Duodenal mucosa (tissue), 2 donors: ENCODE data around the gene ATF7.
"Not testable (repeated sequence)": the region's sequence is repeated elsewhere in the genome, so short reads cannot be mapped to it uniquely, and the experiment has no call there.

Source experiments
- H3K27ac ChIP-seq: one replicate; pipeline ENCODE4 v1.7.0; 2013; ENCODE audit warnings: low read depth, low read length
- H3K27me3 ChIP-seq, 2 donors: one replicate each; pipeline ENCODE4 v1.7.0; 2013; ENCODE audit warnings: low read length in 2 of 2, control low read depth in 1 of 2; ENCODE audit not compliant: insufficient read depth in 2 of 2, control insufficient read depth in 1 of 2
- H3K36me3 ChIP-seq, 2 donors: one replicate each; pipeline ENCODE4 v1.7.0; 2013; ENCODE audit warnings: low read length in 2 of 2, control low read depth in 1 of 2; ENCODE audit not compliant: insufficient read depth in 2 of 2, control insufficient read depth in 1 of 2
- H3K4me1 ChIP-seq, 2 donors: one replicate each; pipeline ENCODE4 v1.7.0; 2013; ENCODE audit warnings: low read length in 2 of 2, control low read depth in 1 of 2; ENCODE audit not compliant: insufficient read depth in 2 of 2, control insufficient read depth in 1 of 2
- H3K4me3 ChIP-seq, 2 donors: one replicate each; pipeline ENCODE4 v1.7.0; 2013; ENCODE audit warnings: low read length in 2 of 2, low read depth in 1 of 2
- H3K9ac ChIP-seq, 2 donors: one replicate each; pipeline ENCODE4 v1.7.0; 2013; ENCODE audit warnings: low read length in 2 of 2, low read depth in 1 of 2
- H3K9me3 ChIP-seq, 2 donors: one replicate each; pipeline ENCODE4 v1.7.0; 2013; ENCODE audit warnings: low read length in 2 of 2, control low read depth in 1 of 2; ENCODE audit not compliant: control insufficient read depth in 1 of 2

The ATF7 gene

DNA sequence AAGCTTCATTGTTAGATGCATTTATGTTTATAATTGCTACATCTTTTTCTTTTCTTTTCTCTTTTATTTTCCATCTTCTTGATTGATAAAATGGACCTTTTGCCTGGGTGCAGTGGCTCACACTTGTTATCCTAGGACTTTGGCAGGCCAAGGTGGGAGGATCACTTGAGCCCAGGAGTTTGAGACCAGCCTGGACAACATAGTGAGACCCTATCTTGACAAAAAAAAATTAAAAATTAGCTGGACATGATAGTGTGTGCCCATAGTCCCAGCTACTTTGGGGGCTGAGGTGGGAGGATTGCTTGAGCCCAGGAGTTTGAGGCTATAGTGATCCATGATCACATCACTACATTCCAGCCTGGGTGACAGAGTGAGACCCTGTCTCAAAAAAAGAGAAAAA, 9.5 kb upstream of the ATF7 start:
- not testable (repeated sequence) for H3K9me3 ChIP-seq, H3K27me3 ChIP-seq, H3K9ac ChIP-seq, H3K27ac ChIP-seq, H3K4me3 ChIP-seq, H3K36me3 ChIP-seq, H3K4me1 ChIP-seq

DNA sequence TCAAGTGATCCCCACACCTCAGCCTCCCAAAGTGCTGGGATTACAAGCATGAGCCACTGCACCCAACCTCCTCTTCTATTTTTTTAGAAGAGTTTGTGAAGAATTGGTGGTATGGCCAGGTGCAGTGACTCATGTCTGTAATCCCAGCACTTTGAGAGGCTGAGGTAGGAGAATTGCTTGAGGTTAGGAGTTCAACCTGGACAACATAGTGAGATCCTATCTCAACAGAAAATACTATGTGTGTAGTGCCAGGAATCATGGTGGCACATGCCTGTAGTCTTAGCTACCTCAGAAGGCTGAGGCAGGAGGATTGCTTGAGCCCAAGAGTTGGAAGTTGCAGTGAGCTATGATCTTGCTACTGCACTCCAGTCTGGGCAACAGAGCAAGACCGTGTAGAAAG, 5.5 kb upstream of the ATF7 start:
- Histone ChIP-seq H3K9ac (no peak overlapping the region), H3K4me3 (no peak overlapping the region), H3K36me3 (no peaks in the 10 kb centered on the region), H3K4me1 (peaks cover 6 to 7% of the 10 kb centered on the region in 2 donors), H3K27ac (no peak overlapping the region), H3K9me3 (no peaks in the 10 kb centered on the region), H3K27me3 (no peaks in the 10 kb centered on the region)

DNA sequence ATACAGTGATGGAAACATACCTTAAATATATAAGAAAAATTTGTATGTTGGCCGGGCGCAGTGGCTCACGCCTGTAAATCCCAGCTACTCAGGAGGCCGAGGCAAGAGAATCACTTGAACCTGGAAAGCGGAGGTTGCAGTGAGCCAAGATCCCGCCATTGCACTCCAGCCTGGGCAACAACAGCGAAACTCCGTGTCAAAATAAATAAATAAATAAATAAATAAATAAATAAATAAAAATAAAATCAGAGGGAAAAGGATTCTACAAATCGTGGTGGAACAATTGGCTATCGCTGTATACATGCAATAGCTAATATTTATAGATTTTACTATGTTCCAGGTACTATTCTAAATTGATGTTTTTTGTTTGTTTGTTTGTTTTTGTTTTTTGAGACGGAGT, 1.7 kb upstream of the ATF7 start:
- no peaks in the 10 kb centered on the region for H3K36me3 ChIP-seq
- no peak overlapping the region for H3K27ac ChIP-seq
- H3K4me1 ChIP-seq = peaks cover 22 to 33% of the 10 kb centered on the region in 2 donors
- H3K27me3 ChIP-seq = no peaks in the 10 kb centered on the region
- no peaks in the 10 kb centered on the region for H3K9me3 ChIP-seq
- no peak overlapping the region for H3K9ac ChIP-seq
- H3K4me3 ChIP-seq = no peak overlapping the region

DNA sequence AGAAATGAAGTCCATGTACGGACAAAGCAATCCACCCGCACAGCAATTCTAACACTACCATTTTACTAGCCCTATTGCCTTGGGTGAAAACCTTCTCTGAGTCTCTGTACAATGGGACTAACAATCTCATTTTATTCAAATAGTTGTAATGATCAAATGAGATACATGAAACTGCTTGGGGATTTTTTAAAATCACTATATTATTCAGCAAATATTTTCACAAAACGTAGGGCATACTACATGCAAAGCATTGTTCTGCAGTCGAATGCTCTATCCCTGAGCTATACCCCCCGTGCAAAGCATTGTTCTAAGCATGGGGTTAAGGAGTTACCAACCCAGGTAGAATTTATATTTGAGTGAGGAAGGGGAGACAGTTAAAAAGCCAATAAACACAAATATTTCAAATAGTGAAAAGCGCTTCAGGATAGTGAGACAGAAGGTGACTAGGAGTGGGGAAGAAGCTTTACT, 554 bp upstream of the ATF7 start:
- peaks cover 22 to 33% of the 10 kb centered on the region in 2 donors for H3K4me1 ChIP-seq
- H3K9me3 ChIP-seq = no peaks in the 10 kb centered on the region
- no peaks in the 10 kb centered on the region for H3K27me3 ChIP-seq
- H3K27ac ChIP-seq = no peak overlapping the region
- peak overlapping the region; percentile 91 to 98 for H3K4me3 ChIP-seq
- peak overlapping the region in 1 of 2 donors; percentile 97 for H3K9ac ChIP-seq
- no peaks in the 10 kb centered on the region for H3K36me3 ChIP-seq

GRCh38 chr12:53625373-53625945, 723 bp downstream of the ATF7 start:
- no peaks in the 10 kb centered on the region for H3K36me3 ChIP-seq
- peak overlapping the region; percentile 91 to 98 for H3K4me3 ChIP-seq
- peak overlapping the region; percentile 84 to 97 for H3K9ac ChIP-seq
- H3K27ac ChIP-seq = peak overlapping the region; percentile 36
- H3K27me3 ChIP-seq = no peaks in the 10 kb centered on the region
- no peaks in the 10 kb centered on the region for H3K9me3 ChIP-seq
- peaks cover 22 to 33% of the 10 kb centered on the region in 2 donors for H3K4me1 ChIP-seq

GRCh38 chr12:53624956-53625355, 1.2 kb downstream of the ATF7 start:
- Histone ChIP-seq H3K27ac (no peak overlapping the region), H3K36me3 (no peaks in the 10 kb centered on the region), H3K27me3 (no peaks in the 10 kb centered on the region), H3K4me3 (peak overlapping the region; percentile 91 to 98), H3K9ac (peak overlapping the region; percentile 84 to 97), H3K4me1 (peaks cover 22 to 33% of the 10 kb centered on the region in 2 donors), H3K9me3 (no peaks in the 10 kb centered on the region)

- Histone ChIP-seq H3K27me3 (no peaks in the 10 kb centered on the region), H3K27ac (no peak overlapping the region), H3K4me1 (peaks cover 22 to 33% of the 10 kb centered on the region in 2 donors), H3K9ac (peak overlapping the region; percentile 84 to 97), H3K36me3 (no peaks in the 10 kb centered on the region), H3K9me3 (no peaks in the 10 kb centered on the region), H3K4me3 (peak overlapping the region; percentile 91 to 98)
Observed at GRCh38 chr12:53624458-53624857, 1.7 kb downstream of the ATF7 start.

- H3K4me3 ChIP-seq = peak overlapping the region; percentile 91 to 98
- H3K36me3 ChIP-seq = no peaks in the 10 kb centered on the region
- H3K4me1 ChIP-seq = peaks cover 22 to 33% of the 10 kb centered on the region in 2 donors
- H3K9ac ChIP-seq = peak overlapping the region; percentile 84 to 97
- peak overlapping the region; percentile 13 for H3K27ac ChIP-seq
- no peaks in the 10 kb centered on the region for H3K27me3 ChIP-seq
- no peaks in the 10 kb centered on the region for H3K9me3 ChIP-seq
Observed at GRCh38 chr12:53623548-53624385, 2.4 kb downstream of the ATF7 start.

DNA sequence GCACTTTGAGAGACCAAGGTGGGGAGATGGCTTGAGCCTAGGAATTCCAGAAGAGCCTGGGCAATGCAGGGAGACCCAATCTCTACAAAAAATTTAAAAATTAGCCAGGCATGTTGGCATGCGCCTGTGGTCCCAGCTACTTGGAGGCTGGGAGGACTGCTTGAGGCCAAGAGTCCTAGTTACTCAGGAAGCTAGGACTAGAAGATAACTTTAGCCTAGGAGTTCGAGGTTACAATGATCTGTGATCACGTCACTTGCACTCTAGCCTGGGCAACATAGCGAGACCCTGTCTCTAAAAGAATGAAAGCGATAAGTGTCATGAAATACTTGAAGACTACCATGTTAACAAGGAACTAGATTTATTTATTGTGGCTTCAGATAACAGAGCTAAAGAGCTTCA, 3.5 kb downstream of the ATF7 start:
- H3K27ac ChIP-seq = no peak overlapping the region
- no peaks in the 10 kb centered on the region for H3K36me3 ChIP-seq
- H3K9ac ChIP-seq = no peak overlapping the region
- H3K4me3 ChIP-seq = no peak overlapping the region
- H3K27me3 ChIP-seq = no peaks in the 10 kb centered on the region
- H3K9me3 ChIP-seq = no peaks in the 10 kb centered on the region
- peaks cover 22 to 38% of the 10 kb centered on the region in 2 donors for H3K4me1 ChIP-seq

DNA sequence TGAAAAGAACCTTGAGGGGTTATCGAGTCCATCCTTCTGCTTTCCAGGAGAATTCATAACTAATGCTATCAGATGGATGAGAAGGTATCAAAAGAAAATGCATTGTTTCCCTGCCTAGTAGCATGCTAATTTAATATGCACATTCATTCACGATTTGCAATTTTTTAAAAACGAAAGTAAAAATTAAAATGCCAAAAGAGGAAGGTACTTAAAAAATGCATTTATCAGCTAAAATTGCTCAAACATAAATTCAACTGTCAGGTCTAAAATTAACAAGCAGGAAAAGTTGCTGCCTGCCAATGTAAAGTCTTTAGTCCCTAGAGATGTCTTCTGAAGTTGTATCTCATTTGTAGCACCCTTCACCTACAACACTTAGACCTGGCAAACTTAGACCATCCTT, 7.9 kb downstream of the ATF7 start:
- Histone ChIP-seq H3K4me1 (peaks cover 1 to 9% of the 10 kb centered on the region in 2 donors), H3K9me3 (no peaks in the 10 kb centered on the region), H3K27me3 (no peaks in the 10 kb centered on the region), H3K27ac (peak overlapping the region; percentile 10), H3K4me3 (peak overlapping the region; percentile 11 to 52), H3K36me3 (peaks cover 0 to 7% of the 10 kb centered on the region in 2 donors), H3K9ac (peak overlapping the region in 1 of 2 donors; percentile 10)
